ENCODE results near the gene MBP. TPM values are rescaled to one million over a fixed set of nuclear protein-coding genes. Genes with fewer than 3 reads are reported as not detected.

Gene MBP
- total and polyA plus RNA-seq, 2 experiments from 2014 or later: 18.4 to 22.9 TPM

GRCh38 chr18:77035380-77036187 is 97.0 kb downstream of the MBP start:
- no peaks in the 10 kb centered on the region for H3K4me1 Mint-ChIP-seq
- H3K4me3 ChIP-seq: no peak overlapping the region
- no peaks in the 10 kb centered on the region for H4K20me1 ChIP-seq (replicated peaks; ENCODE audit: insufficient read depth)
- no peaks in the 10 kb centered on the region for H3K79me2 ChIP-seq (replicated peaks; ENCODE audit: insufficient read depth)
- no peak overlapping the region for H3K4me3 Mint-ChIP-seq
- no peak for ATAC-seq
- no peak overlapping the region for H3K27ac ChIP-seq (ENCODE audit: low read depth)
- H3K27ac Mint-ChIP-seq: no peak overlapping the region
- no peaks in the 10 kb centered on the region for H3K9me2 ChIP-seq (ENCODE audit: insufficient read depth)
- DNase-seq (ENCODE audit: low spot score): no peak
- no peak for TF ChIP-seq CREB1 (CRISPR knock-in tag; IDR thresholded peaks at IDR 0.05; ENCODE audit: low read depth)
- no peak for TF ChIP-seq REST (IDR thresholded peaks at IDR 0.05; ENCODE audit: unreplicated experiment)
- no peak for TF ChIP-seq JUNB (IDR thresholded peaks at IDR 0.05; ENCODE audit: unreplicated experiment)
- TF ChIP-seq POLR2AphosphoS5 (IDR thresholded peaks at IDR 0.05; ENCODE audit: low read depth): no peak
- TF ChIP-seq, protein P1, sequence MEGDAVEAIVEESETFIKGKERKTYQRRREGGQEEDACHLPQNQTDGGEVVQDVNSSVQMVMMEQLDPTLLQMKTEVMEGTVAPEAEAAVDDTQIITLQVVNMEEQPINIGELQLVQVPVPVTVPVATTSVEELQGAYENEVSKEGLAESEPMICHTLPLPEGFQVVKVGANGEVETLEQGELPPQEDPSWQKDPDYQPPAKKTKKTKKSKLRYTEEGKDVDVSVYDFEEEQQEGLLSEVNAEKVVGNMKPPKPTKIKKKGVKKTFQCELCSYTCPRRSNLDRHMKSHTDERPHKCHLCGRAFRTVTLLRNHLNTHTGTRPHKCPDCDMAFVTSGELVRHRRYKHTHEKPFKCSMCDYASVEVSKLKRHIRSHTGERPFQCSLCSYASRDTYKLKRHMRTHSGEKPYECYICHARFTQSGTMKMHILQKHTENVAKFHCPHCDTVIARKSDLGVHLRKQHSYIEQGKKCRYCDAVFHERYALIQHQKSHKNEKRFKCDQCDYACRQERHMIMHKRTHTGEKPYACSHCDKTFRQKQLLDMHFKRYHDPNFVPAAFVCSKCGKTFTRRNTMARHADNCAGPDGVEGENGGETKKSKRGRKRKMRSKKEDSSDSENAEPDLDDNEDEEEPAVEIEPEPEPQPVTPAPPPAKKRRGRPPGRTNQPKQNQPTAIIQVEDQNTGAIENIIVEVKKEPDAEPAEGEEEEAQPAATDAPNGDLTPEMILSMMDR (conservative IDR thresholded peaks at IDR 0.05; ENCODE audit: low read depth in 2 of 2): no peak
- no peak for TF ChIP-seq STAT1 (IDR thresholded peaks at IDR 0.05; ENCODE audit: unreplicated experiment)
- TF ChIP-seq, protein P2, sequence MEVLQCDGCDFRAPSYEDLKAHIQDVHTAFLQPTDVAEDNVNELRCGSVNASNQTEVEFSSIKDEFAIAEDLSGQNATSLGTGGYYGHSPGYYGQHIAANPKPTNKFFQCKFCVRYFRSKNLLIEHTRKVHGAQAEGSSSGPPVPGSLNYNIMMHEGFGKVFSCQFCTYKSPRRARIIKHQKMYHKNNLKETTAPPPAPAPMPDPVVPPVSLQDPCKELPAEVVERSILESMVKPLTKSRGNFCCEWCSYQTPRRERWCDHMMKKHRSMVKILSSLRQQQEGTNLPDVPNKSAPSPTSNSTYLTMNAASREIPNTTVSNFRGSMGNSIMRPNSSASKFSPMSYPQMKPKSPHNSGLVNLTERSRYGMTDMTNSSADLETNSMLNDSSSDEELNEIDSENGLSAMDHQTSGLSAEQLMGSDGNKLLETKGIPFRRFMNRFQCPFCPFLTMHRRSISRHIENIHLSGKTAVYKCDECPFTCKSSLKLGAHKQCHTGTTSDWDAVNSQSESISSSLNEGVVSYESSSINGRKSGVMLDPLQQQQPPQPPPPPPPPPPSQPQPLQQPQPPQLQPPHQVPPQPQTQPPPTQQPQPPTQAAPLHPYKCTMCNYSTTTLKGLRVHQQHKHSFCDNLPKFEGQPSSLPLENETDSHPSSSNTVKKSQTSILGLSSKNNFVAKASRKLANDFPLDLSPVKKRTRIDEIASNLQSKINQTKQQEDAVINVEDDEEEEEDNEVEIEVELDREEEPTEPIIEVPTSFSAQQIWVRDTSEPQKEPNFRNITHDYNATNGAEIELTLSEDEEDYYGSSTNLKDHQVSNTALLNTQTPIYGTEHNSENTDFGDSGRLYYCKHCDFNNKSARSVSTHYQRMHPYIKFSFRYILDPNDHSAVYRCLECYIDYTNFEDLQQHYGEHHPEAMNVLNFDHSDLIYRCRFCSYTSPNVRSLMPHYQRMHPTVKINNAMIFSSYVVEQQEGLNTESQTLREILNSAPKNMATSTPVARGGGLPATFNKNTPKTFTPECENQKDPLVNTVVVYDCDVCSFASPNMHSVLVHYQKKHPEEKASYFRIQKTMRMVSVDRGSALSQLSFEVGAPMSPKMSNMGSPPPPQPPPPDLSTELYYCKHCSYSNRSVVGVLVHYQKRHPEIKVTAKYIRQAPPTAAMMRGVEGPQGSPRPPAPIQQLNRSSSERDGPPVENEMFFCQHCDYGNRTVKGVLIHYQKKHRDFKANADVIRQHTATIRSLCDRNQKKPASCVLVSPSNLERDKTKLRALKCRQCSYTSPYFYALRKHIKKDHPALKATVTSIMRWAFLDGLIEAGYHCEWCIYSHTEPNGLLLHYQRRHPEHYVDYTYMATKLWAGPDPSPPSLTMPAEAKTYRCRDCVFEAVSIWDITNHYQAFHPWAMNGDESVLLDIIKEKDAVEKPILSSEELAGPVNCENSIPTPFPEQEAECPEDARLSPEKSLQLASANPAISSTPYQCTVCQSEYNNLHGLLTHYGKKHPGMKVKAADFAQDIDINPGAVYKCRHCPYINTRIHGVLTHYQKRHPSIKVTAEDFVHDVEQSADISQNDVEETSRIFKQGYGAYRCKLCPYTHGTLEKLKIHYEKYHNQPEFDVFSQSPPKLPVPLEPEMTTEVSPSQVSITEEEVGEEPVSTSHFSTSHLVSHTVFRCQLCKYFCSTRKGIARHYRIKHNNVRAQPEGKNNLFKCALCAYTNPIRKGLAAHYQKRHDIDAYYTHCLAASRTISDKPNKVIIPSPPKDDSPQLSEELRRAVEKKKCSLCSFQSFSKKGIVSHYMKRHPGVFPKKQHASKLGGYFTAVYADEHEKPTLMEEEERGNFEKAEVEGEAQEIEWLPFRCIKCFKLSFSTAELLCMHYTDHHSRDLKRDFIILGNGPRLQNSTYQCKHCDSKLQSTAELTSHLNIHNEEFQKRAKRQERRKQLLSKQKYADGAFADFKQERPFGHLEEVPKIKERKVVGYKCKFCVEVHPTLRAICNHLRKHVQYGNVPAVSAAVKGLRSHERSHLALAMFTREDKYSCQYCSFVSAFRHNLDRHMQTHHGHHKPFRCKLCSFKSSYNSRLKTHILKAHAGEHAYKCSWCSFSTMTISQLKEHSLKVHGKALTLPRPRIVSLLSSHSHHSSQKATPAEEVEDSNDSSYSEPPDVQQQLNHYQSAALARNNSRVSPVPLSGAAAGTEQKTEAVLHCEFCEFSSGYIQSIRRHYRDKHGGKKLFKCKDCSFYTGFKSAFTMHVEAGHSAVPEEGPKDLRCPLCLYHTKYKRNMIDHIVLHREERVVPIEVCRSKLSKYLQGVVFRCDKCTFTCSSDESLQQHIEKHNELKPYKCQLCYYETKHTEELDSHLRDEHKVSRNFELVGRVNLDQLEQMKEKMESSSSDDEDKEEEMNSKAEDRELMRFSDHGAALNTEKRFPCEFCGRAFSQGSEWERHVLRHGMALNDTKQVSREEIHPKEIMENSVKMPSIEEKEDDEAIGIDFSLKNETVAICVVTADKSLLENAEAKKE (CRISPR knock-in tag; IDR thresholded peaks at IDR 0.05): no peak
- no peak for TF ChIP-seq ZNF114 (CRISPR knock-in tag; IDR thresholded peaks at IDR 0.05)
- no peak for TF ChIP-seq ZNF331 (CRISPR knock-in tag; IDR thresholded peaks at IDR 0.05; ENCODE audit: low read depth)
- TF ChIP-seq ETS1 (IDR thresholded peaks at IDR 0.05): no peak
- TF ChIP-seq NANOG (IDR thresholded peaks at IDR 0.05; ENCODE audit: borderline replicate concordance): no peak
- no peak for TF ChIP-seq EZH2 (IDR thresholded peaks at IDR 0.05; ENCODE audit: low read depth, unreplicated experiment)
- TF ChIP-seq EZH2phosphoT487 (IDR thresholded peaks at IDR 0.05; ENCODE audit: unreplicated experiment): no peak
- no peaks in the 10 kb centered on the region for H3K4me1 ChIP-seq (ENCODE audit: insufficient read depth)
- H3K36me3 ChIP-seq (ENCODE audit: insufficient read depth): no peaks in the 10 kb centered on the region
- H3K9me3 Mint-ChIP-seq: peaks cover 2% of the 10 kb centered on the region; the same call in 1 of the 3 replicates
- no peaks in the 10 kb centered on the region for H3F3A ChIP-seq (replicated peaks; ENCODE audit: low read depth)
- no peaks in the 10 kb centered on the region for H3K27me3 ChIP-seq (ENCODE audit: insufficient read depth)
- H3K27me3 Mint-ChIP-seq (ENCODE audit: insufficient read depth, low read depth, poor library complexity): peaks cover 3% of the 10 kb centered on the region
- no peak overlapping the region for H3K4me2 ChIP-seq
- peaks cover 3% of the 10 kb centered on the region; the same call in 1 of the 3 replicates for H3K36me3 Mint-ChIP-seq (ENCODE audit: low read depth)
- no peak overlapping the region for H2AFZ ChIP-seq

All from GM23338 (cell line).